Lower lobe of right lung (tissue), 2 donors: ENCODE results near the gene DOCK3. TPM values are rescaled to one million over a fixed set of nuclear protein-coding genes. Genes with fewer than 3 reads are reported as not detected.
A peak's percentile ranks its signal among the peaks of the same experiment; 100 is the strongest.

Experiments
- ATAC-seq, 2 donors: fragments of 200-7000 bp; cut with Tn5 transposase; one replicate each; pipeline ENCODE4 v1.9.1; 2020 to 2022; ENCODE audit warnings: mild to moderate bottlenecking in 2 of 2, moderate library complexity in 2 of 2
- DNase-seq: peaks from one replicate; pipeline ENCODE4 v3.0.0-alpha.2; 2020
- H3K27ac ChIP-seq: fragments of 200-600 bp; one replicate; pipeline ENCODE4 v1.8.0; 2022
- H3K27me3 ChIP-seq: fragments of 200-600 bp; one replicate; pipeline ENCODE4 v1.8.0; 2022; ENCODE audit warnings: low read depth
- H3K36me3 ChIP-seq: fragments of 200-600 bp; one replicate; pipeline ENCODE4 v1.8.0; 2022; ENCODE audit warnings: mild to moderate bottlenecking
- H3K4me1 ChIP-seq: fragments of 200-600 bp; one replicate; pipeline ENCODE4 v1.8.0; 2022
- H3K4me3 ChIP-seq: fragments of 200-600 bp; one replicate; pipeline ENCODE4 v1.8.0; 2022; ENCODE audit warnings: mild to moderate bottlenecking
- H3K9me3 ChIP-seq: fragments of 200-600 bp; one replicate; pipeline ENCODE4 v1.8.0; 2022
- intact Hi-C: fragments of 100-400 bp; cut with DNase I; formaldehyde crosslinking; loops from one replicate; pipeline ENCODE4 v1.11.0; 2022
- total RNA-seq: library from RNA; stranded (reverse); fragmentation: NEBNext Ultra II Directional; extraction: Animal tissue kit (Norgen Biotek cat#: 25700); gene quantifications from one replicate; pipeline ENCODE4 v1.2.1, GENCODE V29; 2021
- TF ChIP-seq, protein P1 (sequence below): fragments of 200-600 bp; IDR thresholded peaks from one replicate; pipeline ENCODE4 v1.8.0; 2022; ENCODE audit warnings: antibody characterized with exemption, mild to moderate bottlenecking
- donor health status: DM: no; HTN: yes; CAD: no; lungs with severe emphysema.

DOCK3 gene
- total RNA-seq, 1 donor from 2014 or later = 1.5 TPM

DNA sequence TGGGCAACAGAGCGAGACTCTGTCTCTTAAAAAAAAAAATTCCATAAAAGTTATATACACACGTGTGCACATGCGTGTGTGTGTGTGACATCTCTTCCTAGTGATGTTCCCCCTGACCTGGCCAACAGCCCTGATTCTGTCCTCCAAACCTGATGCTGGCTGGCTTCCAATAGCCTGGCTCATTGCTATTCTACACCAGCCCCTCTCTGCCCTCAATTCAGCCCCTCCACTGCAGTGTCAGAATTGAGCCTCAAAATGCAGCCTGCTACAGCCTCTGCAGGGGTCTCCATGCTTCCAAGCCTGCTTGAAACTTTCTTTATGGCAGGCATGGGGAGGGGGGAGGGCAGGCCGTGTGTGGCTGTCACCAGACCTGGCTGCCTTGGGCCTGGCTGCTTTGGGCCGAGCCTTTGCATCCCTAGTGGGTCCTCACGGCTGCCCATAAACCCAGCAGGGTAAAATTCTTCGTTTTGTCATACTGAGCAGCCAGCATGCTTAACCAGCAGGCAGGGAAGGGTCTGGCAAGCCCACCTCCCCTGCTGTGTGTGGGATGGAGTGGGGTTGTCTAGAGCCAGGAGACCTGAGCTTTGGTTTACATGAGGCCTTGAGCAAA lies 22.7 kb upstream of the DOCK3 start:
- no peak for DNase-seq
- Histone ChIP-seq H3K27me3 (no peaks in the 10 kb centered on the region), H3K36me3 (peaks cover 24% of the 10 kb centered on the region), H3K4me1 (no peaks in the 10 kb centered on the region), H3K9me3 (no peaks in the 10 kb centered on the region), H3K27ac (no peak overlapping the region), H3K4me3 (no peak overlapping the region)
- no peak for ATAC-seq
- intact Hi-C loops = no loop called here
- TF ChIP-seq, protein P1, sequence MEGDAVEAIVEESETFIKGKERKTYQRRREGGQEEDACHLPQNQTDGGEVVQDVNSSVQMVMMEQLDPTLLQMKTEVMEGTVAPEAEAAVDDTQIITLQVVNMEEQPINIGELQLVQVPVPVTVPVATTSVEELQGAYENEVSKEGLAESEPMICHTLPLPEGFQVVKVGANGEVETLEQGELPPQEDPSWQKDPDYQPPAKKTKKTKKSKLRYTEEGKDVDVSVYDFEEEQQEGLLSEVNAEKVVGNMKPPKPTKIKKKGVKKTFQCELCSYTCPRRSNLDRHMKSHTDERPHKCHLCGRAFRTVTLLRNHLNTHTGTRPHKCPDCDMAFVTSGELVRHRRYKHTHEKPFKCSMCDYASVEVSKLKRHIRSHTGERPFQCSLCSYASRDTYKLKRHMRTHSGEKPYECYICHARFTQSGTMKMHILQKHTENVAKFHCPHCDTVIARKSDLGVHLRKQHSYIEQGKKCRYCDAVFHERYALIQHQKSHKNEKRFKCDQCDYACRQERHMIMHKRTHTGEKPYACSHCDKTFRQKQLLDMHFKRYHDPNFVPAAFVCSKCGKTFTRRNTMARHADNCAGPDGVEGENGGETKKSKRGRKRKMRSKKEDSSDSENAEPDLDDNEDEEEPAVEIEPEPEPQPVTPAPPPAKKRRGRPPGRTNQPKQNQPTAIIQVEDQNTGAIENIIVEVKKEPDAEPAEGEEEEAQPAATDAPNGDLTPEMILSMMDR = no peak

DNA sequence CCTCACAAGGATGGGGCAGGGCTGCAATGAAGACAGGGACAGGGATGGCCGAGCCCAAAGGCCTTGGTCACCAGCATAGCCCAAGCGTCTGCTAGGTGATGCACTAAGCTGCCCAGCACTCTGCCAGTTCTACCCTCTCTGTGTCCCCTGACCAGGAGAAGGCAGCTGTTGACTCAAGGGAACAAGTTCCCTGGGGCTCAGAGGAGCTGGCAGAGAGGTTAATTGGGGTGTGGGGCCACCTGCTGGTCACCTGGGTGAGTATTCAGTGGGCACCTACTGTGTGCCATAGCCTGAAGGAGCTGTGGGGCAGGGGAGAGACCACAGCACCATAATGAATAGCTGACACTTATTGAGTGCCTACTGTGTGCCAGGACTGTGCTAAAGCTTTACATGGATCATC lies 22.0 kb upstream of the DOCK3 start:
- H3K27me3 ChIP-seq = no peaks in the 10 kb centered on the region

DNA sequence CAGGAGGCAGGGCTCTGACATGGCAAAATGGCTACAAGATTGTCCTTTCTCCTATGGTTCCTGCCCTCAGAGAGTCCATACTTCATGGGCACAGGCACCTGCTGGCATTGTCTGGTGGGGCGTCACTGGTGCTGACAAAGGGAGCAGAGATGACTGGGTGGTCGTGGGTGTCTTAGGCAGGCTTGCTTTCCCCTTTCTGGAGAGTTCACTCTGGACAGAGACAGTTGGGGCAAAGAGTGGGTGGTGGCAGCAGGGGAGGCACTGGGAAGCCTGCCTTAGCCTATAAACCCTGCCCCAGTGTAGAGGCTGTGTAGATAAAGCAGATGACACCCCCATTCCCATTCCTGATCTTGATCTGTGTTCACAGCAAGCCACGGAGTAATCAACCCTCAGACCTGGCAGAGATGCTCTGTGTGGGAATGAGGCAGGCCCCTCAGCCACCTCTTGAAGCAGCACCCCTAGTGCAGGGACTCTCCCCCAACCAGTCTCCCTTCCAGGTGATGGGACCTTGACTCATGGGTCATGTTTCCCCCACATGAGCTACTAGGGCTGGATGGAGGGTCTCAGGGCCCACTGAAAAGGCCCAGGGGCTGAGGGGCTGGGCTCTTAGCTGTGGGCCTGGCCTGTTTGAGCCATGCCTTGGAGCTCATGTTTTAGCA lies 20.7 kb upstream of the DOCK3 start:
- DNase-seq = no peak
- Histone ChIP-seq H3K4me1 (no peaks in the 10 kb centered on the region), H3K9me3 (no peaks in the 10 kb centered on the region), H3K4me3 (no peak overlapping the region), H3K36me3 (peaks cover 3% of the 10 kb centered on the region), H3K27me3 (no peaks in the 10 kb centered on the region), H3K27ac (no peak overlapping the region)
- ATAC-seq = no peak
- intact Hi-C loops = no loop called here
- TF ChIP-seq, protein P1 = no peak

More for the DNA sequence above, 22.0 kb upstream of the DOCK3 start:
- no peaks in the 10 kb centered on the region for H3K4me1 ChIP-seq
- peak; percentile 73 to 78 for ATAC-seq
- intact Hi-C loops = no loop called here
- H3K4me3 ChIP-seq = no peak overlapping the region
- H3K36me3 ChIP-seq = peaks cover 17% of the 10 kb centered on the region
- no peaks in the 10 kb centered on the region for H3K9me3 ChIP-seq
- TF ChIP-seq, protein P1 = peak; percentile 51
- DNase-seq = no peak
- no peak overlapping the region for H3K27ac ChIP-seq

DNA sequence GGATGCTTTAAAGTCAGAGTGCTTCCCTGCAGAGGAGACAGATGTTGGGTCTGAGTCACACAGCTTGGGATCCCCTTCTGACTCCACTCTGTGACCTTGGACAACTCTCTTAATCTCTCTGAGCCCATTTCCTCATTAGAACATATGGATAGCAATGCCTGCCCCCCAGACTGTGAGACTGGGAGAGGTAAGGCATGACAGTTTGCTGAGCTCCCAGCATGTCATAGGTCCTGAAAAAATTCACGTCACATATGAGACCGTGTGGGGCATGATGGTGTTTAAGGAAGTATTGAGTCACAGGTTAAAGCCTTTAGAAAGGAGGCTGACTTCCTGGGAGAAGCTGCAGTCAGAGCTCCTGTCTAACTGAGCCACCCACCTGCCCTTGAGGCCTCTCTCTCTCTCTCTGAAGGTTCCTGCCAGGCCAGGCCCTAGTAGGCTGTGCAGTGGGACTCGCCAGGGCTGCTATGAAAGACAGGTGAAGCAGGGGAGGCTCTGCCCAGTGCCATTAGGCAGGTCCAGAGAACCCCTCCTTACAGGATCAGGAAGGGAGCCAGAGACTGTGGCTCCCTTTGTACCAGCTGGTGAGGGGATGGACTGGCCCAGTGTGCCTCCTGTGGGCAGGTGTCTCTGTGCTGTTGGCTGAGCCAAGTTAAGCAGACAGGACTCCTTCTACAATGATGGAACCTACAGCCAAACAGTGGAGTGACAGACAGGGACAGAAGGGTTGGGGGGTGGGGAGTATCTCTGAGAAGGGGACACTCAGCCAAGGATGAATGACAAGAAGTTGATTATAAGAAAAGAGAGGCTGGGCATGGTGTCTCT lies 19.5 kb upstream of the DOCK3 start:
- Histone ChIP-seq H3K4me3 (no peak overlapping the region), H3K27ac (no peak overlapping the region), H3K9me3 (no peaks in the 10 kb centered on the region), H3K4me1 (no peaks in the 10 kb centered on the region), H3K36me3 (no peaks in the 10 kb centered on the region), H3K27me3 (no peaks in the 10 kb centered on the region)
- DNase-seq (no peak), ATAC-seq (no peak)
- TF ChIP-seq, protein P1 = no peak
- intact Hi-C loops = no loop called here

DNA sequence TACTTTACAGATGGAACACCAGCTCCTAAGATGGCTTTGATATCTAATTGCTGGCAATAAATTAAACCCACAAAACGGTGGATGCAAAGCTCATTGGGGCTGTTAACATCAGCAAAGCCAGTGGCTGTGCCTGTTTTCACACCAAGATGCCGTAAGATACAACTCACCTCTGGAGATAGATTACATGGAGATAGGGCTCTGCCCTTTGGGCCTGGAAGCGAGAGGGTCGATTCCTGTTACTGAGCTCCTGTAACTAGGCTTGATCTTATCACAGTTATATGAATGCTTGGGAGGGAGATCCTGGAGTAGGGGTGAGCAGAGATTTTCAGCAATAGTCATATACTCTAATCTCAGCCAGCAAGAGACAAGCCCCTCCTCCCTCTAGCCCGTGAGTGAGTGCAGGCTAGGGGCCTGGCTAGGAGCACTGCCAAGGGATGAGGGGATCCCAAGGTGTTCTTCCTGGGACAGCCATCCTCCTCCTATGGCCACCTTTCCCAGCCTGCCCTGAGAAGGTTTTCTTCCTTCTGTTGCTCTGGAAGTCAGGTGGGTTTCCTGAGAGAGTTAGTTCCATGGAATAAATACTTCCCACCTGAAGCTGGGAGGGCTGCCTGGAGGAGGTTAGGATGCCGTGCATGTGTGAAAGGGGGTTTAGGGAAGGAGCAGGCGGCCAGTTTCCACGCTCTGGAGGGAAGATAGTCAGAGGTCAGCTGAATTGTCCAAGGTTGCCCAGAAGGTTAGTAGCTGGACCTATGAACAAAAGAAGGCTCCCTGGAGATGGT lies 18.1 kb upstream of the DOCK3 start:
- Histone ChIP-seq H3K27ac (no peak overlapping the region), H3K9me3 (no peaks in the 10 kb centered on the region), H3K36me3 (no peaks in the 10 kb centered on the region), H3K27me3 (no peaks in the 10 kb centered on the region), H3K4me3 (no peak overlapping the region), H3K4me1 (no peaks in the 10 kb centered on the region)
- ATAC-seq = no peak
- TF ChIP-seq, protein P1 = no peak
- intact Hi-C loops = no loop called here
- no peak for DNase-seq
